IMR-90 (cell line): ENCODE results near the gene HSD17B11.
"Not testable (repeated sequence)": the region's sequence is repeated elsewhere in the genome, so short reads cannot be mapped to it uniquely, and the experiment has no call there.

Experiments
- CTCF ChIP-seq: conservative IDR thresholded peaks from 2 replicates; pipeline ENCODE4 v1.5.1; 2012; ENCODE audit warnings: mild to moderate bottlenecking, low read depth, low read length, improper control_type of control experiment
- POLR2A ChIP-seq: IDR thresholded peaks from 2 replicates; pipeline ENCODE4 v1.6.1; 2012; ENCODE audit warnings: mild to moderate bottlenecking, low read depth, low read length

- not testable (repeated sequence) for TF ChIP-seq CTCF, POLR2A
Measured at GRCh38 chr4:87293889-87294288, 97.1 kb downstream of the HSD17B11 start.
